Thyroid gland (tissue), 4 donors: ENCODE measurements around the gene TACR1.

ENCODE experiments used
- POLR2A ChIP-seq, 2 donors: fragments of 450-650 bp; IDR thresholded peaks; one replicate each; pipeline ENCODE4 v1.6.1; 2017; ENCODE audit warnings: antibody characterized with exemption in 2 of 2, mild to moderate bottlenecking in 2 of 2, moderate library complexity in 1 of 2
- TF ChIP-seq, protein P1 (sequence below), 6 experiments: fragments of 200-600 bp in 3 of 6; fragments of 450-650 bp in 3 of 6; sonication (generic) in 3 of 6; IDR thresholded peaks; one replicate each; pipeline ENCODE4 v1.5.1; 2016 to 2019; ENCODE audit warnings: antibody characterized with exemption in 6 of 6, mild to moderate bottlenecking in 2 of 6, inconsistent platforms in 1 of 6, moderate library complexity in 1 of 6

GRCh38 chr2:75241696-75242095 lies 42.4 kb upstream of the TACR1 start:
- TF ChIP-seq, protein P1, sequence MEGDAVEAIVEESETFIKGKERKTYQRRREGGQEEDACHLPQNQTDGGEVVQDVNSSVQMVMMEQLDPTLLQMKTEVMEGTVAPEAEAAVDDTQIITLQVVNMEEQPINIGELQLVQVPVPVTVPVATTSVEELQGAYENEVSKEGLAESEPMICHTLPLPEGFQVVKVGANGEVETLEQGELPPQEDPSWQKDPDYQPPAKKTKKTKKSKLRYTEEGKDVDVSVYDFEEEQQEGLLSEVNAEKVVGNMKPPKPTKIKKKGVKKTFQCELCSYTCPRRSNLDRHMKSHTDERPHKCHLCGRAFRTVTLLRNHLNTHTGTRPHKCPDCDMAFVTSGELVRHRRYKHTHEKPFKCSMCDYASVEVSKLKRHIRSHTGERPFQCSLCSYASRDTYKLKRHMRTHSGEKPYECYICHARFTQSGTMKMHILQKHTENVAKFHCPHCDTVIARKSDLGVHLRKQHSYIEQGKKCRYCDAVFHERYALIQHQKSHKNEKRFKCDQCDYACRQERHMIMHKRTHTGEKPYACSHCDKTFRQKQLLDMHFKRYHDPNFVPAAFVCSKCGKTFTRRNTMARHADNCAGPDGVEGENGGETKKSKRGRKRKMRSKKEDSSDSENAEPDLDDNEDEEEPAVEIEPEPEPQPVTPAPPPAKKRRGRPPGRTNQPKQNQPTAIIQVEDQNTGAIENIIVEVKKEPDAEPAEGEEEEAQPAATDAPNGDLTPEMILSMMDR (IDR thresholded peaks at IDR 0.05): no peak
- TF ChIP-seq POLR2A (IDR thresholded peaks at IDR 0.05): no peak
